Ovary (tissue), 3 donors: Measurements from ENCODE around the gene RSU1.

Experiments used
- EP300 ChIP-seq: sonication (generic); formaldehyde crosslinking; IDR thresholded peaks from one replicate; pipeline ENCODE4 v1.6.1; 2017; ENCODE audit warnings: antibody characterized with exemption
- POLR2A ChIP-seq: fragments of 450-650 bp; IDR thresholded peaks from one replicate; pipeline ENCODE4 v1.6.1; 2017; ENCODE audit warnings: antibody characterized with exemption, mild to moderate bottlenecking, moderate library complexity
- TF ChIP-seq, protein P1 (sequence below), 3 donors: fragments of 450-650 bp in 2 of 3; fragments of 200-600 bp in 1 of 3; IDR thresholded peaks; one replicate each; pipeline versions ENCODE4 v1.5.1 to v1.8.0; 2016 to 2022; ENCODE audit warnings: antibody characterized with exemption in 3 of 3, mild to moderate bottlenecking in 1 of 3
- donor health status: DM: no; HTN: no; CAD: no.

DNA sequence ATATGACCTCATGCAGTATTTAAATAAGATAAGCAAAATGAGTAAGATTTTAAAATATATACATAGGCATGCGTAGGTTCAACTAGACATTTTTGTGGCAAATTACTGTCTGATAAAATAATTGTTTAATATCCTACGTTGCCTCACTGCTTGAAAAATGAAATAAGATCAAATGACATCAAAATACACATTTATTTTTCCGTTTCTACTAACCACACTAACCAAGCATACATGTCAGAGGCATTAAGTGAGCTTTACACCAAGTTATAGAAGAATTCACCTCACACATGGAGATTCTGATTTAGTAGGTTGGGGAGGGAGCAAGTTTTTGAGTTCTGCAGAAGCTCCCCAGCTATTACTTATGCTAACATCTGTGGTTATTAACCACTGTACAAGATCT, 66.8 kb downstream of the RSU1 start:
- TF ChIP-seq POLR2A: no peak
- TF ChIP-seq, protein P1, sequence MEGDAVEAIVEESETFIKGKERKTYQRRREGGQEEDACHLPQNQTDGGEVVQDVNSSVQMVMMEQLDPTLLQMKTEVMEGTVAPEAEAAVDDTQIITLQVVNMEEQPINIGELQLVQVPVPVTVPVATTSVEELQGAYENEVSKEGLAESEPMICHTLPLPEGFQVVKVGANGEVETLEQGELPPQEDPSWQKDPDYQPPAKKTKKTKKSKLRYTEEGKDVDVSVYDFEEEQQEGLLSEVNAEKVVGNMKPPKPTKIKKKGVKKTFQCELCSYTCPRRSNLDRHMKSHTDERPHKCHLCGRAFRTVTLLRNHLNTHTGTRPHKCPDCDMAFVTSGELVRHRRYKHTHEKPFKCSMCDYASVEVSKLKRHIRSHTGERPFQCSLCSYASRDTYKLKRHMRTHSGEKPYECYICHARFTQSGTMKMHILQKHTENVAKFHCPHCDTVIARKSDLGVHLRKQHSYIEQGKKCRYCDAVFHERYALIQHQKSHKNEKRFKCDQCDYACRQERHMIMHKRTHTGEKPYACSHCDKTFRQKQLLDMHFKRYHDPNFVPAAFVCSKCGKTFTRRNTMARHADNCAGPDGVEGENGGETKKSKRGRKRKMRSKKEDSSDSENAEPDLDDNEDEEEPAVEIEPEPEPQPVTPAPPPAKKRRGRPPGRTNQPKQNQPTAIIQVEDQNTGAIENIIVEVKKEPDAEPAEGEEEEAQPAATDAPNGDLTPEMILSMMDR (IDR thresholded peaks at IDR 0.05): no peak
- TF ChIP-seq EP300: no peak
